ENCODE results near the gene PM20D1. TPM values are rescaled to one million over a fixed set of nuclear protein-coding genes. Genes with fewer than 3 reads are reported as not detected.
"Not testable (repeated sequence)": the region's sequence is repeated elsewhere in the genome, so short reads cannot be mapped to it uniquely, and the experiment has no call there.

Gene PM20D1
- total RNA-seq, 6 experiments from 2014 or later = not detected

- Mint-ChIP-seq H3K9me3 (peaks cover 5% of the 10 kb centered on the region), H3K4me1 (ENCODE audit: low read depth) (no peaks in the 10 kb centered on the region; the same call in 1 of the 2 replicates), H3K36me3 (ENCODE audit: low read depth) (peaks cover 2% of the 10 kb centered on the region; the same call in 1 of the 2 replicates), H3K27me3 (ENCODE audit: insufficient read depth) (peaks cover 13% of the 10 kb centered on the region), H3K27ac (no peak overlapping the region), H3K4me3 (no peak overlapping the region)
- TF ChIP-seq CTCF (IDR thresholded peaks at IDR 0.05) = no peak
- no peak for DNase-seq
Observed at GRCh38 chr1:205861540-205861939, 11.6 kb upstream of the PM20D1 start.

GRCh38 chr1:205858141-205858961, 8.4 kb upstream of the PM20D1 start:
- H3K27ac Mint-ChIP-seq = no peak overlapping the region
- peaks cover 12% of the 10 kb centered on the region for H3K36me3 Mint-ChIP-seq (ENCODE audit: low read depth)
- no peaks in the 10 kb centered on the region; the same call in 1 of the 2 replicates for H3K4me1 Mint-ChIP-seq (ENCODE audit: low read depth)
- no peak for DNase-seq
- H3K9me3 Mint-ChIP-seq = peaks cover 19% of the 10 kb centered on the region
- H3K4me3 Mint-ChIP-seq = peak overlapping the region; percentile 40
- TF ChIP-seq CTCF (IDR thresholded peaks at IDR 0.05) = peak; percentile 26; the same call in 1 of the 2 replicates
- H3K27me3 Mint-ChIP-seq (ENCODE audit: insufficient read depth) = peaks cover 16% of the 10 kb centered on the region

DNA sequence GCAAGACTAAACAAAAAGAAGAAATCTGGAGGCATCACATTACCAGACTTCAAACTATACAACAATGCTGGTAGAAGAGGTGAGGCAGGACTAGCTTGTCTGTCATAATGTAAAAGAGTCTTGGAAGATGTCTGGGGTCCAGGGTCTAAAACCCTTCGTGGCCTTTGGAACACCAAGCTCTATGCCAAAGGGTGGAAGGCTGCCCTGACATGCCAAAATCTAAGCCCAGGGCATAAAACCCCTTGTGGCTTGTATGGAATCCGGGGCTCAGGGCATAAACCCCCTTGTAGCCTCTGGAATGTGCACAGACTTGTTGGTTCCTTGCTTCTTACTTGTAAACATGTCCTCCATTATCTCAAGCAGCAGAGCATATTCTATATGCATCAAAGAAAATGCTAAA, 7.6 kb upstream of the PM20D1 start:
- not testable (repeated sequence) for H3K4me3 Mint-ChIP-seq; DNase-seq; H3K27ac Mint-ChIP-seq; H3K4me1 Mint-ChIP-seq (ENCODE audit: low read depth)
- H3K27me3 Mint-ChIP-seq (ENCODE audit: insufficient read depth) = peaks cover 18% of the 10 kb centered on the region
- H3K9me3 Mint-ChIP-seq = peaks cover 19% of the 10 kb centered on the region
- H3K36me3 Mint-ChIP-seq (ENCODE audit: low read depth) = peaks cover 12% of the 10 kb centered on the region

GRCh38 chr1:205856433-205856832, 6.5 kb upstream of the PM20D1 start:
- peaks cover 12% of the 10 kb centered on the region for H3K36me3 Mint-ChIP-seq (ENCODE audit: low read depth)
- DNase-seq = no peak
- H3K27ac Mint-ChIP-seq = no peak overlapping the region
- peaks cover 19% of the 10 kb centered on the region for H3K9me3 Mint-ChIP-seq
- no peak overlapping the region for H3K4me3 Mint-ChIP-seq
- H3K27me3 Mint-ChIP-seq (ENCODE audit: insufficient read depth) = peaks cover 15% of the 10 kb centered on the region
- no peaks in the 10 kb centered on the region; the same call in 1 of the 2 replicates for H3K4me1 Mint-ChIP-seq (ENCODE audit: low read depth)
- no peak for TF ChIP-seq CTCF (IDR thresholded peaks at IDR 0.05)

DNA sequence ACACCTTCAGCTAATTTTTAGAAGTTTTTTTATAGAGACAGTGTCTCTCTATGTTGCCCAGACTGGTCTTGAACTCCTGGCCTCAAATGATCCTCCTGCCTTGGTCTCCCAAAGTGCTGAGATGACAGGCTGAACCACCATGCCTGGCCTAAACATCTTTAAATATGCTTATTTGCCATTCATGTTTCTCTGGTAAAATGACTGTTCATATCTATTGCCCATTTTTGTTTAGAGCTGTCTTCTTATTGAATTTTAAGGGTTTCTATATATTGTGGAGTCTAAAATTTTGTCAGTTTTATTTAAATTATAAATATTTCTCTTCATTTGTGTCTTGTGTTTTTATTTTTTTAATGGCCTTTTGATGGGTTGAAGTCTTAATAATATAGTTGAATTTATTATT, 3.0 kb upstream of the PM20D1 start:
- no peak for DNase-seq
- Mint-ChIP-seq H3K36me3 (ENCODE audit: low read depth) (peaks cover 12% of the 10 kb centered on the region), H3K4me1 (ENCODE audit: low read depth) (no peaks in the 10 kb centered on the region), H3K4me3 (no peak overlapping the region), H3K27ac (no peak overlapping the region), H3K9me3 (peaks cover 19% of the 10 kb centered on the region), H3K27me3 (ENCODE audit: insufficient read depth) (peaks cover 33% of the 10 kb centered on the region)
- no peak for TF ChIP-seq CTCF (IDR thresholded peaks at IDR 0.05)

DNA sequence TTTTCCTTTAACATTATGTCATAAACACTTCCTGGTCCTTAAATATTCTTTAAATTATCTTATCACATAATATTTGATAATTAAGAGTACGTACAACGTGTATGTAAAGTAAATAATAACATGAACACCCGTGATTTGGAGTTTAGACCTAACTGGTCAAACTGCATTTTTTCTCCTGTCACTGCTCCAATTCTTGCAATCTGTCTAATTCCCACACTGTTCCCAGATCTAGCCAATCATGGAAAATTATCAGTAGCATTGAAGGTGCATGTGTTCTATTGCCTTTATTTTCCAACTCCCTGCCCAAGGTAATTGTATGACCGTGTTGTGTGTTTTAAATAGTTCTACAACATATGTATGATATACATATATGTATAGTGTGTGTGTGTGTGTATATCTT, 2.1 kb upstream of the PM20D1 start:
- Mint-ChIP-seq H3K9me3 (peaks cover 19% of the 10 kb centered on the region), H3K36me3 (ENCODE audit: low read depth) (peaks cover 12% of the 10 kb centered on the region), H3K4me3 (no peak overlapping the region), H3K27me3 (ENCODE audit: insufficient read depth) (peaks cover 30% of the 10 kb centered on the region), H3K4me1 (ENCODE audit: low read depth) (no peaks in the 10 kb centered on the region), H3K27ac (no peak overlapping the region)
- no peak for DNase-seq
- no peak for TF ChIP-seq CTCF (IDR thresholded peaks at IDR 0.05)

Data from HFFc6 (cell line).